Stimulated activated CD4-positive, alpha-beta T cell treated with anti-CD3 and anti-CD28 coated beads, Interleukin-2, amount 100 ng/mL, for 24 hours (primary cell): Measurements from ENCODE around the gene CTSA.
"Not testable (repeated sequence)": the region's sequence is repeated elsewhere in the genome, so short reads cannot be mapped to it uniquely, and the experiment has no call there.

ENCODE experiments used
- DNase-seq, 2 donors: peaks; one replicate each; pipeline ENCODE4 v3.0.0-alpha.2; 2020

Gene CTSA

GRCh38 chr20:45867136-45867818, 23.9 kb upstream of the CTSA start:
- no peak for DNase-seq

- no peak for DNase-seq
Measured at GRCh38 chr20:45867819-45868176, 23.3 kb upstream of the CTSA start.

GRCh38 chr20:45872626-45873025, 18.5 kb upstream of the CTSA start:
- no peak for DNase-seq

GRCh38 chr20:45873409-45874103, 17.6 kb upstream of the CTSA start:
- DNase-seq: no peak

- DNase-seq: not testable (repeated sequence)
Measured at GRCh38 chr20:45874104-45874481, 17.0 kb upstream of the CTSA start.

- DNase-seq: no peak
Measured at GRCh38 chr20:45874576-45874975, 16.6 kb upstream of the CTSA start.

GRCh38 chr20:45878076-45878761, 12.9 kb upstream of the CTSA start:
- DNase-seq: no peak

- peak; percentile 99 for DNase-seq
Measured at GRCh38 chr20:45880988-45881788, 9.9 kb upstream of the CTSA start, which contains the start of gene ZSWIM1. Gene ZSWIM1, plus strand, starts transcription at chr20:45881227. Its CDS starts 1,366 bp downstream, at chr20:45882593.

GRCh38 chr20:45882469-45883099, 8.6 kb upstream of the CTSA start:
- no peak for DNase-seq

GRCh38 chr20:45883100-45883469, 8.1 kb upstream of the CTSA start:
- DNase-seq: no peak

- no peak for DNase-seq
Measured at GRCh38 chr20:45886590-45887345, 4.4 kb upstream of the CTSA start.

- no peak for DNase-seq
Measured at GRCh38 chr20:45887346-45887715, 3.8 kb upstream of the CTSA start, which contains the start of gene SPATA25. Gene SPATA25, minus strand, starts transcription at chr20:45887622. Its CDS starts 32 bp downstream, at chr20:45887590.

GRCh38 chr20:45888681-45889080, 2.5 kb upstream of the CTSA start:
- no peak for DNase-seq

- DNase-seq: peak; percentile 51 to 57
Measured at GRCh38 chr20:45890077-45890984, 804 bp upstream of the CTSA start.

GRCh38 chr20:45892049-45892825, 1.1 kb downstream of the CTSA start:
- no peak for DNase-seq

GRCh38 chr20:45892828-45893500, 1.8 kb downstream of the CTSA start:
- peak in 1 of 2 donors; percentile 31 for DNase-seq

- DNase-seq: no peak
Measured at GRCh38 chr20:45893831-45894230, 2.7 kb downstream of the CTSA start.

GRCh38 chr20:45894797-45895196, 3.7 kb downstream of the CTSA start:
- DNase-seq: no peak

GRCh38 chr20:45896641-45897161, 5.6 kb downstream of the CTSA start:
- no peak for DNase-seq
